HG03095 (cell line): ENCODE results near the gene TYMP.
"Not testable (repeated sequence)": the region's sequence is repeated elsewhere in the genome, so short reads cannot be mapped to it uniquely, and the experiment has no call there.

Source experiments
- ATAC-seq: cut with Tn5 transposase; IDR thresholded peaks from one replicate; pipeline ENCODE4 v1.9.1; 2021; ENCODE audit warnings: moderate library complexity; ENCODE audit not compliant: unreplicated experiment

The TYMP gene

DNA sequence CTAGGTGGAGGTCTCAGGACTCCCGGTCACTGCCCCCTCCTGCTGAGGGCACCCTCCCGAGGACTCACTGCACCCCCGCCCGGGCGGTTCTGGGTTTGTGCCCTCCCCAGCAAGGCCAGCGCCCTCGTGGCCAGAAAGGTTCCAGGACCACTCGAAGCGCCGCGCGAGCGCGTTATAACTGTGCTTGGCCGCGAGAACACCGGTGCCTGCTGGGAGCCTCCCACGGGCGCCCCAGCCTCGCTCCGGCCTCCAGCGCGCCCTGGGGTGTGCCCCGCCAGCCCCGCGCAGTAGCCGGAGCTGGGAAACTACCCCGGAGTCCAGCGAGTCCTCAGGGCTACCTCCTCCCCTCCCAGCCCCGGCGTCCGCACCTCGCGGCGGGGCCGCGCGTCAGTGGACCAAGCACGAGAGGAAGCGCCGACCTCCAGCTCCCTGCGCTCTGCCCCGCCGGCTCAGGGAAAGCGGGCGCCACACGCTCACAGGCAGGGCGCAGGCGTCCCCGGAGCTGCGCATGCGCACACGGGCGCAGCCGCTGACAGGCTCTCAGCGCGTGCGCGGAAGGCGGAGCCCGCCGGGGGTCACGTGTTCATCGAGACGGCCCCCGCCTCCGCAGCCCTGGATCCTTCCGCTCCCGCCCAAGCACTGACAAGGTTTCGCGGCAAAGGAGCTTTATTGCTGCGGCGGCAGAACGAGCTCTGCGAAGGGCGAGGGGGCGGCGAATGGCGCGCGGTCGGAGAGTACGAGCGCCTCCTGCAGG is 4.5 kb downstream of the TYMP start, which contains the start of gene SCO2:
Gene SCO2 (minus strand): TSS at position 495 of the 754 bp plus-strand sequence. CDS start 1,187 bp downstream, outside the sequence.
- peak; percentile 27 for ATAC-seq

- no peak for ATAC-seq
Measured at GRCh38 chr22:50524676-50525103, 5.1 kb downstream of the TYMP start.

- ATAC-seq: no peak
Measured at GRCh38 chr22:50523806-50524675, 5.8 kb downstream of the TYMP start.

DNA sequence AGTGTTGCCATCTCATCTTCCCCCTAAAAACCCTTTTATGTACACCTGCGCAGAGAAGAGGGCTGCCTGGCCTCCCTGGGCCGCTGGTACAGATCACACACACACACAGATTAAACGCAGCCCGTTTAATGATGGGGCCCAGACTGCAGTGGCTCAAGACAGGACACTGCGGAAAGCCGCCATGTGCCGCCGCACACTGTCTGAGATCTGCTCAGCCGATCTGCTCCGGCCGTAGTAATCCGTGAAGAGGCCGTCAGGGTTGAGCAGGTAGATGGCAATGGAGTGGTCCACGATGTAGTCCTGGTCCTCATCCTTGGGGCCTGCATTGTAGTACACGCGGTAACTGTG is 6.4 kb downstream of the TYMP start:
- ATAC-seq: no peak

- ATAC-seq: no peak
Measured at GRCh38 chr22:50522806-50523438, 6.9 kb downstream of the TYMP start.

- no peak for ATAC-seq
Measured at GRCh38 chr22:50522208-50522805, 7.5 kb downstream of the TYMP start.

DNA sequence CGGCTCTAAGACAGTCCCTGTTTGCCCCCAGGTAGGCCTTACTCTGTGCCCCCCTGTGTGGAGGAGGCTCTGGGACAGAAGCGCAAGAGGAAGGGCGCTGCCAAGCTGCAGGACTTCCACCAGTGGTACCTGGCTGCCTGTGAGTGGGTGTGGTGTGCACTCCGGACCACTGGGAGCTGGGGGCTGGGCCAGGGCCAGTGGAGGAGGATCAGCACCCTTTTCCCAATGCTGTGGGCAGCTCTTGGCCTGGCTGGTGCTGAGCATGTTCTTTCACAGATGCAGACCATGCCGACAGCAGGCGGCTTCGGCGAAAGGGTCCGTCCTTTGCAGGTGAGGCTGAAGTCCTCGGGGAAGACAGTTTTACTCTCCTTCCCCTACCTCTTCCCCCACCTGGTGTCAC is 8.1 kb downstream of the TYMP start:
- no peak for ATAC-seq

DNA sequence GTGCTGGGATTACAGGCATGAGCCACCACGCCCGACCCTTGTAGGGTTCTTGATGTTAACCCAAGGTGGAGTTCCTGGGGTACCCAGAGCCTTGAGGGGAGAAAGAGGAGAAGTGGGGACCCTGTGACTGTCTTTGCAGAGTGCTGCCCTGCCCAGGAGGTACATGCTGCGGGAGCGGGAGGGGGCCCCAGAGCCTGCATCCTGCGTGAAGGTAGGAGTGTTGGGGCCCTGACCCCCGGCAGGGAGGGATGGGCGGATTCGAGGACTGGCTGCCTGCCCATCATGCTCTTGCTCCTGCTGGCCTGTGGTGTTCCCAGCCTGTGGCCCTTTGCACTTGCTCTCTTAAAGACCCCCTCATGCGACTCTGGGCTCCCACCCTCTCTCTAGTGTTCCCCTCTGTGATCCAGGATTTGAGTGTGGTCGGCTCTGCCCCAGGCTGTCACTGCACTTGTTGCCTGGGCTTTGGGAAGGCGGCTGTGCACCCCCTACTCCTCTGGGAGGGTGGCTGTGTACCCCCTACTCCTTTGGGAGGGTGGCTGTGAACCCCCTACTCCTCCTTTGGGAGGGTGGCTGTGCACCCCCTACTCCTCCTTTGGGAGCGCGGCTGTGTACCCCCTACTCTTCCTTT is 8.9 kb downstream of the TYMP start:
- no peak for ATAC-seq

- not testable (repeated sequence) for ATAC-seq
Measured at GRCh38 chr22:50520184-50520583, 9.6 kb downstream of the TYMP start.

GRCh38 chr22:50519151-50519550 is 10.7 kb downstream of the TYMP start:
- no peak for ATAC-seq

- ATAC-seq: no peak
Measured at GRCh38 chr22:50518606-50519005, 11.2 kb downstream of the TYMP start.

- ATAC-seq: no peak
Measured at GRCh38 chr22:50517495-50518260, 12.1 kb downstream of the TYMP start.

DNA sequence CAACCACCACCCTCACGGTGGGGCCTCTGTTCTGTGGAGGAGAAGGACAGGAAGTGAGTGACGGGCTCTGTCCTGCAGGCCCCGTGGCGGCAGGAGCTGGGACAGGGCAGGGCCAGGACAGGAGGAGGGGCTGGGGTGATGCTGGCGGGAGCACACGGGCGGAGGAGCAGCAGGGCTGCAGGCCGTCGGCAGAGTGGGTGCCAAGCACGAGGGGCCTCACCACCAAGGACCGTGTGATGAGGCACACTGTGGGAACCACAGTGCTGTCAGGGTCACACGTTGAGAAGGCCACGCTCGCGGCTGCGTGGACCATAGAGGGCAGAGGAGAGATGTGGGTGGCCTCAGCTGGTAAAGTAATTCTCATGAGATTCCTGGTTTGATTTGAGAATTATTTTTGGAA is 12.9 kb downstream of the TYMP start:
- ATAC-seq: no peak

- no peak for ATAC-seq
Measured at GRCh38 chr22:50516068-50516467, 13.7 kb downstream of the TYMP start.

DNA sequence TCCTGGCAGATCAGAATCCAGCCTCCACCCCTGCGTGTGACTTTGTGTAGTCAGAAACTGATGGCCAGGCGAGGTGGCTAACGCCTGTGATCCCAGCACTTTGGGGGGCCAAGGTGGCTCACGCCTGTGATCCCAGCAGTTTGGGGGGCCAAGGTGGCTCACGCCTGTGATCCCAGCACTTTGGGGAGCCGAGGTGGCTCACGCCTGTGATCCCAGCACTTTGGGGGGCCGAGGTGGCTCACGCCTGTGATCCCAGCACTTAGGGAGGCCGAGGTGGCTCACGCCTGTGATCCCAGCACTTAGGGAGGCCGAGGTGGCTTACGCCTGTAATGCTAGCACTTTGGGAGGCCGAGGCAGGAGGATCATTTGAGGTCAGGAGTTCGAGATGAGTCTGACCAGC is 16.6 kb downstream of the TYMP start:
- no peak for ATAC-seq

GRCh38 chr22:50508897-50509296 is 20.9 kb downstream of the TYMP start:
- ATAC-seq: no peak

DNA sequence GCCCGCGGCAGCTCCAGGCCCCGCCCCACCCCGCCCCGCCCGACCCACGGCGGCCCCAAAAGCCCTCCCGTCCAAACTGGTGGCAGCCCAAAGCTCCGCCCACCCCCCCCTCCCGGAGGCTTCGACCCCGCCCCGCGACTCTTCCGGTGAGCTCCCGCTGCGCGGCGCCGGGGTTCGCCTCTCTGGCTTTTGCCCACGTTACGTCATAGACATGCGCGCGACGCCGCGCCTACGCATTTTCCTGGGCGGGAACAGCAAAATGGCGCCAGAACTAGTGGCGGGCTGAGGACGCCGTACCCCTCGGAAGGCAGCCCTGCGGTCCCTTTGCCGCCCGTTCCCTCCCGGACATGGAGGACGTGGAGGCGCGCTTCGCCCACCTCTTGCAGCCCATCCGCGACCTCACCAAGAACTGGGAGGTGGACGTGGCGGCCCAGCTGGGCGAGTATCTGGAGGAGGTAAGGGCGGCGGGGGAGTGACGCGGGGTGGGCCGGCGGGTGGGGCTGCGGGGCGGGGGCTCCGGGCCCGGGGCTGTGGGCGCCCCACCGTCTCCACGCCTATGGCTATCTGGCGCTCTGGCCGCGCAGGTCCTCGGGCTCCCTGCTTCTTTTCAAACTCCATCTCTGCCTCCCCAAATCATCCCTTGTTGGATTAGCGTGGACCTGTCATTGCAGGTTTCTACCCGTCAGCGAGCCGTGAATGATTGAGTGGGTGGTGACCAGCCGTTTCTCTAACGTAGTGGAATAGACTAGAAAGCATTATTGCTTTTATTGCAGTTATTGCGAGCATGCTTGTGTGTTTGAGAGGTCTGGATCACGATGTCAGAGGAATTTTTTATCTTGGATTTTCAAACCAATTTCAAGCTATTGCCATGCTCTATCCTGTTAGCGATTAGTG is 21.6 kb downstream of the TYMP start, which contains the start of gene NCAPH2:
Gene NCAPH2 (plus strand): TSS at position 234 of the 894 bp plus-strand sequence. CDS start 114 bp downstream, at position 348.
- peak; percentile 46 for ATAC-seq

DNA sequence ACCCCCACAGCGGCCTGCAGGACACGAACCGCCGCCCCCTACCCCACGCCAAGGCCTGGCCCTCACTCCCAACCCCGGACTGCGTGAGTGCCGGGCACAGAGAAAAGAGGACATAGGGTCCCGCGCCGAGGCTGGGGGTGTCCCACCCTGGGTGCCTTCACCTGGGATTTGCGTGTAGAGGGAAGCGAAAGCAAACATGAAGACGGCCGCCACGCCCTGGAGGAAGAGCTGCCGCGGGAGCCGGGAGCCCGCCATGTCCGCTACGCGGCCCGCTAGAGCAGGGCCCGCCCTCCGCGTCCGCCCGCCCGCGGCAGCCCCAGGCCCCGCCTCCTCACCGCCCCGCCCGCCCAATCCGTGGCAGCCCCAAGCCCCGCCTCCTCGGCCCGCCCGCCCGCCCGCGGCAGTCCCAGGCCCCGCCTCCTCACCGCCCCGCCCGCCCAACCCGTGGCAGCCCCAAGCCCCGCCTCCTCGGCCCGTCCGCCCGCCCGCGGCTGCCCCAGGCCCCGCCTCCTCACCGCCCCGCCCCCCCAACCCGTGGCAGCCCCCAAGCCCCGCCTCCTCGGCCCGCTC is 22.3 kb downstream of the TYMP start, which contains the start of gene LMF2:
Gene LMF2 (minus strand): TSS at position 282 of the 570 bp plus-strand sequence. CDS start 27 bp downstream, at position 255.
- ATAC-seq: peak; percentile 58
